Measurements from ENCODE around the gene ZBTB25.
"Not testable (repeated sequence)": the region's sequence is repeated elsewhere in the genome, so short reads cannot be mapped to it uniquely, and the experiment has no call there.

ZBTB25 gene

GRCh38 chr14:64522591-64523355 is 19.1 kb upstream of the ZBTB25 start:
- Histone ChIP-seq H2AFZ (no peak overlapping the region), H3K27ac (no peak overlapping the region)

GRCh38 chr14:64520699-64521098 is 17.1 kb upstream of the ZBTB25 start:
- H3K79me2 ChIP-seq, result peaks cover 17% of the 10 kb centered on the region
- H3K36me3 ChIP-seq (ENCODE audit: control insufficient read depth, insufficient read depth, low read length), result no peaks in the 10 kb centered on the region
- H3K27ac ChIP-seq, result no peak overlapping the region
- no peaks in the 10 kb centered on the region for H3K9me3 ChIP-seq (ENCODE audit: control insufficient read depth, low read length)
- peaks cover 7% of the 10 kb centered on the region for H3K4me1 ChIP-seq
- H3K9ac ChIP-seq, result no peak overlapping the region
- H3K27me3 ChIP-seq (ENCODE audit: control insufficient read depth, insufficient read depth, low read length), result no peaks in the 10 kb centered on the region
- no peak overlapping the region for H2AFZ ChIP-seq
- no peak overlapping the region for H3K4me3 ChIP-seq (ENCODE audit: low read depth, low read length)
- no peak for TF ChIP-seq CTCF (IDR thresholded peaks at IDR 0.05)
- no peak overlapping the region for H3K4me2 ChIP-seq (ENCODE audit: low read length)

More at GRCh38 chr14:64522591-64523355, 19.1 kb upstream of the ZBTB25 start:
- Histone ChIP-seq H3K9me3 (ENCODE audit: control insufficient read depth, low read length) (no peaks in the 10 kb centered on the region), H3K4me2 (ENCODE audit: low read length) (no peak overlapping the region), H3K27me3 (ENCODE audit: control insufficient read depth, insufficient read depth, low read length) (no peaks in the 10 kb centered on the region), H3K4me1 (peaks cover 7% of the 10 kb centered on the region), H3K36me3 (ENCODE audit: control insufficient read depth, insufficient read depth, low read length) (no peaks in the 10 kb centered on the region), H3K79me2 (peaks cover 10% of the 10 kb centered on the region), H3K4me3 (ENCODE audit: low read depth, low read length) (no peak overlapping the region), H3K9ac (no peak overlapping the region)
- TF ChIP-seq CTCF (IDR thresholded peaks at IDR 0.05), result no peak

- H3K27me3 ChIP-seq (ENCODE audit: control insufficient read depth, insufficient read depth, low read length), result no peaks in the 10 kb centered on the region
- H3K79me2 ChIP-seq, result peaks cover 20% of the 10 kb centered on the region
- H3K4me1 ChIP-seq, result peaks cover 7% of the 10 kb centered on the region
- no peaks in the 10 kb centered on the region for H3K9me3 ChIP-seq (ENCODE audit: control insufficient read depth, low read length)
- no peak overlapping the region for H3K9ac ChIP-seq
- H2AFZ ChIP-seq, result no peak overlapping the region
- no peaks in the 10 kb centered on the region for H3K36me3 ChIP-seq (ENCODE audit: control insufficient read depth, insufficient read depth, low read length)
- peak overlapping the region; percentile 52 for H3K27ac ChIP-seq
- H3K4me2 ChIP-seq (ENCODE audit: low read length), result peak overlapping the region; percentile 15
- no peak for TF ChIP-seq CTCF (IDR thresholded peaks at IDR 0.05)
- H3K4me3 ChIP-seq (ENCODE audit: low read depth, low read length), result peak overlapping the region; percentile 2
Measured at GRCh38 chr14:64518229-64518628, 14.6 kb upstream of the ZBTB25 start.

- not testable (repeated sequence) for H2AFZ ChIP-seq; H3K4me2 ChIP-seq (ENCODE audit: low read length); H3K9me3 ChIP-seq (ENCODE audit: control insufficient read depth, low read length); H3K9ac ChIP-seq; H3K4me1 ChIP-seq; H3K27me3 ChIP-seq (ENCODE audit: control insufficient read depth, insufficient read depth, low read length); H3K36me3 ChIP-seq (ENCODE audit: control insufficient read depth, insufficient read depth, low read length); H3K4me3 ChIP-seq (ENCODE audit: low read depth, low read length)
- H3K79me2 ChIP-seq, result peaks cover 25% of the 10 kb centered on the region
- peak overlapping the region; percentile 52 for H3K27ac ChIP-seq
Measured at GRCh38 chr14:64517667-64518066, 14.0 kb upstream of the ZBTB25 start.

- H3K27ac ChIP-seq, result no peak overlapping the region
- H3K9ac ChIP-seq, result no peak overlapping the region
- no peak overlapping the region for H2AFZ ChIP-seq
- H3K79me2 ChIP-seq, result peaks cover 31% of the 10 kb centered on the region
- no peaks in the 10 kb centered on the region for H3K9me3 ChIP-seq (ENCODE audit: control insufficient read depth, low read length)
- no peak overlapping the region for H3K4me3 ChIP-seq (ENCODE audit: low read depth, low read length)
- peaks cover 7% of the 10 kb centered on the region for H3K4me1 ChIP-seq
- H3K4me2 ChIP-seq (ENCODE audit: low read length), result no peak overlapping the region
- no peak for TF ChIP-seq CTCF (IDR thresholded peaks at IDR 0.05)
- no peaks in the 10 kb centered on the region for H3K27me3 ChIP-seq (ENCODE audit: control insufficient read depth, insufficient read depth, low read length)
- H3K36me3 ChIP-seq (ENCODE audit: control insufficient read depth, insufficient read depth, low read length), result no peaks in the 10 kb centered on the region
Measured at GRCh38 chr14:64516969-64517368, 13.3 kb upstream of the ZBTB25 start.

Measured in parathyroid adenoma (tissue), 2 donors.